GM18868 (cell line): ENCODE results near the gene HOXB1.

Source experiments
- ATAC-seq: cut with Tn5 transposase; IDR thresholded peaks from one replicate; pipeline ENCODE4 v1.9.1; 2021; ENCODE audit warnings: mild to moderate bottlenecking, moderate library complexity; ENCODE audit not compliant: unreplicated experiment

Gene HOXB1

DNA sequence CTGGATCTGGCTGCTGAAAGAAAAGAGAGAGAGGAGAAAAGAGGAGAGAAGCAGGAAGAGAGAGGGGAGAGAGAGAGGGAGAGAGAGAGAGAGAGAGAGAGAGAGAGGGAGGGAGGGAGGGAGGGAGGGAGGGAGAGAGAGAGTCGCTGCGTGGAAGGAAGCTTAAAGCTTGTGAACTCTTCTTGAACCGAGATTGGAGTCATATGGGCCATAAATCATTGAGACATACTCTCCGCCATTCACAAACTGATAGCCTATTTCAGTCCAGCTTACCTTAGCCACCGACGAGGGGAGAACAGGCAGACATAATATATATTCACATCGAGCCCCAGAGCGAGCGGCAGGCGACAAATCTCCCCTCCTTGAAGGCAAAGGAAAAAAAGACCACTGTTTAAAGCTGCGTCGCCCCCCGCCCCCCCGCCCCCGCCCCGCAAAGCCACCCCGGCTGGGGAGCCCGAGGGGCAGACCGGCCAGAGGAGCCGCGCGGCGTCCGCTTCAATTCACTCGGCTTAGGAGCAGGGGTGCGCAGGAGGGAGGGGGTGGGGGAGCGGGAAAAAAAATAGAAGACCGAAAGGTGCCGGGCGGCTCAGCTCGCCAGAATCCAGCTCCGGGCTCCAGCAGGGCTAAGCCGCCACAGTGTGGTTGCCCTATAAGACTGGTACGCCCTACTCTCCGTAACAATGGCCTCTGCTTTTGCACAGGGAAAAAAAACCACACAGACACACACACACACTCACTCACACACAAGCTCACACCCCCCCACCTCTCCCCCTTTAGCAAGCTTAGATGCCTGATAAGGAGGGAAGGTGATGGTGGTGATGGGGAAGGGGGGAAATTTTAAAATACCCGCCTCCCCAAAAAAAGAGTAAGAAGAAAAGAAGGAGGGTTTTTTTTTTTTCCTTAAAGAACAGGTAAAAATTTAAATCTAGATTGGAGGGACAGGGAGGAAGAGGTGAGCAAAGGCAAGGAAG lies 24.7 kb upstream of the HOXB1 start:
- ATAC-seq: no peak

DNA sequence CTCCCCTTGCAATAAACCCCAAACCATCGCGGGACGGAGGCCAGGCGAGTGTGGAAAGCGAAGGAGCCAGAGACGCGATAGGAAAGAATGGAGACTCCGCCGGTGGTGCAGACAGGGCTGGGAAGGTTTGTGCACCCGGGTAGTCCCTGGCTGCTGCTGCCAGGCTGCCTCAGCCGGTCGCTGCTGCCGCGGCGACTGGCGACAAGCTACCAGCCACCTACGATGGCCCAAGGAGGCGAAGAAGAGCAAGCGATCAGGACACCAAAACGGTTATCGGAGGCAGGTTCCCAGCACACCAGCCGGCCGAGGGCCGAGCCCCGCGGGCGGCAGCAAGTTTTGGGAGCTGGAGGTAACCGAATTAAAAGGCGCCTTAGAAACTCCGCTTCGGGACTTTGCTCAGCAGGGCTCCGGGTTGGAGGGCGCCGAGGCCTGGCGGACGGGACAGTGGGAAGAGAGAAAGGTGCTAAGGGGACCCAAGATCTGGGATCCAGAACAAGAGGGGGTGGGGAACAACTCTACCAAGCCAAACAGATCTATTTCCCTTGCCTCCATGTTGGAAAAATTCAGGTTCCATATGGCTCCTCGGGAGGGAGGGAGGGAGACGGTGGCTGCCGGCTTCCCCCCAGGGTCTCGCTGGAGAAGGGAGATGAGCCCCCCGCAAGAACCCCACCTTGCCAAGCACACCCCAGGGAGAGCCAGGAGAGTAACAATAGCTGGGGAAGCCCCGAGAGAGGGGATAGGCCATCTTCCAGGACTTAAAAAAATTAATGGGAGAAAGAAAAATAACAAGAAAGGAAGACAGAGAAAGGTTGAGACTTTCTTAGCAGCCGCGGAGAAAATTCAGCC lies 23.8 kb upstream of the HOXB1 start:
- no peak for ATAC-seq

DNA sequence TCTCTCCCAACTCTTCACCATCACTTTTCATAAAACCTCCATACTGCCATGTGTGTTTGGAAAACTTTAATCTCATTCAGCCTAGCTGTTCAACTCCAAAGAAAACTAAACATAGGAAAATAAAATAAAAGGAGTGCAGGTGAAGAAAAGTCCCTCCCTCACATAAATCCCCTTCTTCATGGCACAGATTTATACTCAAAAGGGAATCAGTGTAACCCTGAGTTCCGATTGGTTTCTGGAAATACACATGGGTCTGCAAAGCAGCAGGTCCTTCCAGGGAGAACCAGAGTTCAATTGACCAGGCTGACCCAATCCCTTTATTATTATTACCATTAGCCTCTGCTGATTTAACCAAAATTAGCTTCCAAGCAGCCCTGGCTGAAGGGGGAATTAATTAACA lies 23.0 kb upstream of the HOXB1 start:
- no peak for ATAC-seq

GRCh38 chr17:48553190-48553547 lies 22.4 kb upstream of the HOXB1 start:
- ATAC-seq: no peak

GRCh38 chr17:48552466-48553189 lies 21.8 kb upstream of the HOXB1 start:
- no peak for ATAC-seq

- ATAC-seq: no peak
Observed at GRCh38 chr17:48551596-48552465, 21.0 kb upstream of the HOXB1 start.

DNA sequence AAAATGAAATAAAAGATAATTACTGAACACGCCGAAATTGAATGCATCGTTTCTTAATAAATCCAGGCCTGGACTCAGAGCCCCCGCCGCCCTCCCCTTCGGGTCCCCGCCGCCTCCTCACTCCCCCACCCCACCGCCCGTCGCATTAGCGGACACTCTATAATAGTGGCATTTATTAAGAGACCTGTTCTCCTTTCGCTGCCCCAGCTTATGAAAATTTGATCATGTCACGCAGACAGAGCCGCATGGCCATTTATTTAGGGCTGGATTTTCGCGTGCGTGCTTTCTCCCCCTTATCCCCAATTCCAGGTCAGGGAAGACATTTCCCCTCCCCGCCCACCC lies 20.4 kb upstream of the HOXB1 start:
- ATAC-seq: no peak

GRCh38 chr17:48550502-48551213 lies 19.8 kb upstream of the HOXB1 start:
- ATAC-seq: no peak

DNA sequence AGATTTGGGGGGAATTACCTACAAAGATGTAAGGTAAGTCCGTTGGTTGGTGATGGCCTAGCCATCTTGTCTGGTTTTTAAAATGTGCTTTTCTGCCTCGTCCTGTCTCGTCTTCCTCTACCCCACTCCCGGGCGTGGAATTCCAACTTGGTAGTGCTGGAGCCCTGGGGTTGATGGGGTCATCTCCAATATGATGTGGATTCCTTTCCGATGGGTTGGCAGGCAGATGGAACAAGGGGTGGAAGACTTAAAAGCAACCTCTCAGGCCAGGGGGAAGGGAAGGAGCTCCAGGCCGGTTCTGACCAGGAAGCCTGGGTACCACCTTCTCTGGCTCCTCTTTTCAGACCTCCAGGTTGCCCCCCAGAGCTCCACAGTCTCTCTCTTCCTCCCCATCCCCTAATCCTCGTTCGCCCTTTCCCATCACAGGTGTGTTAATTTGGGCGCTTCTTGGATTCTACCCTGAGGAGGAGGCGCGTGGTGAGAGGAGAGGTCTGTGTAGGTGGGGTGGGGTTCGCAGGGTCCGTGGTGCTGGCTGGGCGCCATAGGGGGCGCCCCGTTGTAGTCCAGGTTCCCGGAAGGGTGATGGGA lies 19.2 kb upstream of the HOXB1 start:
- ATAC-seq: no peak

GRCh38 chr17:48549281-48549630 lies 18.4 kb upstream of the HOXB1 start:
- ATAC-seq: no peak

GRCh38 chr17:48548523-48549280 lies 17.9 kb upstream of the HOXB1 start:
- ATAC-seq: no peak

DNA sequence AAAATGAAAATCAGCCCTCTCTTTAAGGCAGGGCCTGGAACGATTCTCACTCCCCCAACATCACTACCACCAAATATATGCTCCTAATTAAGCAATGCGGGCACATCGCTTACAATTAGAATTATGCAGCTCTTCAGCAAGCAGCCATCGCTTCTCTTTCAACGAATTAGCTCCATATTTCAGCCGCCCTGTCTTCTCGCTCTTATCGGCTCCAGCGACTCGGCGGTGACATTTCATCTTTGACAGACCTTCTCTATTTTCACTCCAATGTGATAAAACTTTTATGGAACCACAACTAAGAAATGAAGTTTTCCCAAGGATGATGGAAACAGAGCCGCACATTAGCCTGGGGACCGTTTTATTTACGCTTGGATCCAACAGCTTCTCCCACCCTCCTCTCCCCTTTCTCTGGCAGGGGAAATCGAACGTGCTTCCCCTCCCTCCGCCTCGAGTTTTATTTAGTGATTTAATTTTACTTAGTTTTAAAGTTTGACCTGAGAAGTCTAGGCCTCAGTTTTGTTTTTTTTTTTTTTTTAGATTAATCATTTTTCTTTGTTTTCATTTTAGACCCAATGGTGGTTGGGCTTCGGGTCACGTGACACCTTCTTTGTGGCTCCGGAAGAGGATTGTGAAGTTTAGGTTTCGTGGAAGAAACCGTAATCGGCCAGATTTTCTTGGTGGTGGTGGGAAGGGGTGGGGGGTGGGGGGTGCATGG lies 17.2 kb upstream of the HOXB1 start:
- ATAC-seq: no peak

DNA sequence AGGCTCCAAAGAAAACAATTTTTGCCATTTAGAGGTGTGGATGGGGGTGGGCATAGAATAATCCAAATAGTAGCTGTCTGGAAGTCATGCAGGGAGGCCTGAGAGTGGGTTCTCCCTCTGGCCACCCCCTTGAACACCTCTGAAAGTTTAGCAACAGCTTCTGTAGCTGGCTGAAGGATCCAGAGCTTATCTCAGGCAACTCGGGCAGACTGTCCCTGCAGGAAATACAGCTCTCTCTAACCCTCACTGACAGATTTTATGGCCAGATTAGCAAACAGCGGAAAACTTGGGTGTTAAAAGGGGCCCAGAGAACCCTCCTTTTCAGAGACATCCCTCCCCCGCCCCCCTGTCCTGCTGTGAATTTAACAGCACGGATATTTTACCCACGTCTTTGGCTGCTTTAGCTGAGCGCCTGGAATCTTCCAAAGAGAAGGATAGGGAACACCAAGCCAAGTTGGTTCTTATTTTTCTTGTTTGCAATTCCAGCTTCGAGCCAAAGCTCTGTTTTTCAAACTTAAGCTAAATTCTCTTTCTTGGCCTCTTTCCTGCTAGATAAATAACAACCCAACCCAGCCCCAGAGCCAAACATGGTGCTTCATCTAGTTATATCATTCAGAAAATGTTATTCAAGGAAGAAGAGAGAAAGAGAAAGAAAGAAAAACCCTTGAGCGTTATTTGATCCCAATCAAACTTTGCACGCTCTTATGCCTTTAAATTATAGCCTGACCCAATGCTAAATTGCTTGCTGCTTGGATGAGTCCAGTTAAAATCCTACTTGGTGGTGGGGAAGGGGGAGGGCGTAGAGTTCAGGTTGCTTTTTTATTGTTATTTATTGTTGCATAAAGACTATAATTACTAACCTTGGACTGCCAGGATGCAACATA lies 16.4 kb upstream of the HOXB1 start:
- ATAC-seq: no peak

- ATAC-seq: no peak
Observed at GRCh38 chr17:48546137-48546923, 15.5 kb upstream of the HOXB1 start.

DNA sequence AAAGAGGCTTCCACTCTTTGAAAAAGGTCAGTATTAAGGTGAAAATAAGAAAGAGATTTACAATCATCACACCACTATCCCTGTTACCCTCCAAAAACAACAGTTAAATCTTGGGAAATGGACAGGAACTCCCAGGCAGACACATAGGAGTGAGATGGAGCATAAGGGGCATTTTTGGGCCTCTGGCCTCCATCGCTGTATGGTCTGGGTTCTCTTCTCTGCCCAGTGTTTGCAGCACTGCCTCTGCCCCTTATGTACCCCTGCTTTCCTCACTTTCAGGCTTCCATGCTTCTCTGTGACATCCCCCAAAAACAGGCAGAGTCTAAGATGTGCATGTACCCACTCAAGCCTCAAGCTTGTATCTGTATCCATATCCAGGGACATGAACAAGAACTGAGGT lies 14.7 kb upstream of the HOXB1 start:
- ATAC-seq: no peak

GRCh38 chr17:48545022-48545375 lies 14.2 kb upstream of the HOXB1 start, which contains the start of gene HOXB2:
Gene HOXB2, minus strand, starts transcription at chr17:48545109. Its CDS starts 198 bp downstream, at chr17:48544911.
- no peak for ATAC-seq
